MG63 (cell line): ENCODE measurements around the gene GLP2R. TPM values are rescaled to one million over a fixed set of nuclear protein-coding genes. Genes with fewer than 3 reads are reported as not detected.
"Not testable (repeated sequence)": the region's sequence is repeated elsewhere in the genome, so short reads cannot be mapped to it uniquely, and the experiment has no call there.

Source experiments
- DNase-seq: peaks from one replicate; pipeline ENCODE4 v3.0.0-alpha.2; 2020
- H3K27me3 ChIP-seq: fragments of 250-450 bp; sonication (Bioruptor Pico); 2 replicates; pipeline ENCODE4 v1.5.1; 2020; ENCODE audit warnings: mild to moderate bottlenecking, moderate library complexity
- H3K36me3 ChIP-seq: fragments of 250-450 bp; sonication (Bioruptor Pico); 2 replicates; pipeline ENCODE4 v1.5.1; 2020; ENCODE audit warnings: mild to moderate bottlenecking, moderate library complexity
- H3K4me3 ChIP-seq: fragments of 250-450 bp; sonication (Bioruptor Pico); 2 replicates; pipeline ENCODE4 v1.5.1; 2020; ENCODE audit warnings: mild to moderate bottlenecking, moderate library complexity
- H3K9me3 ChIP-seq: fragments of 250-450 bp; sonication (Bioruptor Pico); 2 replicates; pipeline ENCODE4 v1.5.1; 2020; ENCODE audit warnings: mild to moderate bottlenecking, moderate library complexity
- total RNA-seq: library from RNA; depleted of rRNA; stranded (reverse); fragments of >200 nt; shearing (Covaris generic); gene quantifications from 2 replicates; pipeline ENCODE4 v1.2.3, GENCODE V29; 2014; ENCODE audit warnings: low replicate concordance

The GLP2R gene
- total RNA-seq, 1 experiment from 2014 or later: 0.03 TPM

GRCh38 chr17:9918352-9918751 is 92.6 kb downstream of the GLP2R start:
- H3K36me3 ChIP-seq: no peaks in the 10 kb centered on the region
- H3K27me3 ChIP-seq: no peaks in the 10 kb centered on the region
- H3K9me3 ChIP-seq: no peaks in the 10 kb centered on the region
- H3K4me3 ChIP-seq: no peak overlapping the region
- no peak for DNase-seq

GRCh38 chr17:9918804-9919352 is 93.2 kb downstream of the GLP2R start:
- DNase-seq: no peak
- no peaks in the 10 kb centered on the region for H3K27me3 ChIP-seq
- no peak overlapping the region for H3K4me3 ChIP-seq
- H3K36me3 ChIP-seq: no peaks in the 10 kb centered on the region
- H3K9me3 ChIP-seq: no peaks in the 10 kb centered on the region

DNA sequence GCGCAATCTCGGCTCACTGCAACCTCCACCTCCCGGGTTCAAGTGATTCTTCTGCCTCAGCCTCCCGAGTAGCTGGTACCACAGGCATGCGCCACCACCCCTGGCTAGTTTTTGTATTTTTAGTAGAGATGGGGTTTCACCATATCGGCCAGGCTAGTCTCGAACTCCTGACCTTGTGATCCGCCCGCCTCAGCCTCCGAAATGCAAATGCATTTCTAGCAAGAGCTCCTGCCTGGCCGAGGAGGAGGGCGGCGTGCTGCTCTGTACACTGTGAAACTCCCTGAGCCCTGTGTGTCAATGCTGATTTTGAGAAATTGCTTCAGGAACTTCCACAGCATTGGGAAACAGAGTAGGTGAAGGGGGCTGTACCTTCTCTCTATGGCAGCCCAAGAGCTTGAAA is 95.5 kb downstream of the GLP2R start:
- not testable (repeated sequence) for H3K9me3 ChIP-seq, H3K4me3 ChIP-seq, H3K36me3 ChIP-seq, DNase-seq, H3K27me3 ChIP-seq

GRCh38 chr17:9922012-9922848 is 96.5 kb downstream of the GLP2R start:
- Histone ChIP-seq H3K27me3 (no peaks in the 10 kb centered on the region), H3K4me3 (no peak overlapping the region), H3K36me3 (no peaks in the 10 kb centered on the region), H3K9me3 (no peaks in the 10 kb centered on the region)
- no peak for DNase-seq

GRCh38 chr17:9924735-9925191 is 99.0 kb downstream of the GLP2R start:
- DNase-seq: no peak
- Histone ChIP-seq H3K9me3 (no peaks in the 10 kb centered on the region), H3K4me3 (no peak overlapping the region), H3K27me3 (no peaks in the 10 kb centered on the region), H3K36me3 (no peaks in the 10 kb centered on the region)

GRCh38 chr17:9925457-9925856 is 99.7 kb downstream of the GLP2R start:
- Histone ChIP-seq H3K9me3 (no peaks in the 10 kb centered on the region), H3K4me3 (no peak overlapping the region), H3K36me3 (no peaks in the 10 kb centered on the region), H3K27me3 (no peaks in the 10 kb centered on the region)
- DNase-seq: no peak

DNA sequence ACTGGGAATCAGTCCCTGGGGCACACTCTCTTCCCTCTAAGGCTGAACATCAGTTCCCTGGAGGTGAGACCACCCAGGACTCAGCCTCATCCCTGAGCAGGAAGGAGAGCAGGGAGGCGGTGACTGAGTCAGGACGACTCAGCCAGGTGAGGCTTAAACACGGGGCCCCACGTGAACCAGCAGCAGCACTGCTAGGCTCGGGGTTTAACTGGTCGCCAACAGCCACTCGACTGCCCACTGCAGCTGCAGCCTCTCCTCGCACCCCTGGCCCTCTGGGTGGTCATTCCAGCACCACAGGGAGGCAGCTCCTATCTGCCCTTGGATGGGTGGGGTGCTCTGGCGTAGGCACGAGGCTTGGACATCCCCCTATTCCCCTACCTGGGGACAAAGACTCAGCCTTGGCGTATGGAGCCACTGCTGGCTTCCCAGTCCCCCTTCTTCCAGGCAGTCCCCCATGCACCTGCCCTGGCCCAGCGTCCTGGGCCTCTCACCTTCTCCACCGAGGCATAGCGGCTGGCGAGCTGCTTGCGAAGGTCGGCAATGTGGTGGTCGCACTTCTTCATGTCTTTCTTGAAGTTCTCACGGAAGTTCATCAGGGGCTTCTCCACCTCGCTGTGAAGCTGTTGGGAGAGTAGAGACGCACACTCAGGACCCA is 100.6 kb downstream of the GLP2R start:
- no peaks in the 10 kb centered on the region for H3K36me3 ChIP-seq
- no peak for DNase-seq
- no peaks in the 10 kb centered on the region for H3K27me3 ChIP-seq
- H3K4me3 ChIP-seq: no peak overlapping the region
- H3K9me3 ChIP-seq: no peaks in the 10 kb centered on the region

DNA sequence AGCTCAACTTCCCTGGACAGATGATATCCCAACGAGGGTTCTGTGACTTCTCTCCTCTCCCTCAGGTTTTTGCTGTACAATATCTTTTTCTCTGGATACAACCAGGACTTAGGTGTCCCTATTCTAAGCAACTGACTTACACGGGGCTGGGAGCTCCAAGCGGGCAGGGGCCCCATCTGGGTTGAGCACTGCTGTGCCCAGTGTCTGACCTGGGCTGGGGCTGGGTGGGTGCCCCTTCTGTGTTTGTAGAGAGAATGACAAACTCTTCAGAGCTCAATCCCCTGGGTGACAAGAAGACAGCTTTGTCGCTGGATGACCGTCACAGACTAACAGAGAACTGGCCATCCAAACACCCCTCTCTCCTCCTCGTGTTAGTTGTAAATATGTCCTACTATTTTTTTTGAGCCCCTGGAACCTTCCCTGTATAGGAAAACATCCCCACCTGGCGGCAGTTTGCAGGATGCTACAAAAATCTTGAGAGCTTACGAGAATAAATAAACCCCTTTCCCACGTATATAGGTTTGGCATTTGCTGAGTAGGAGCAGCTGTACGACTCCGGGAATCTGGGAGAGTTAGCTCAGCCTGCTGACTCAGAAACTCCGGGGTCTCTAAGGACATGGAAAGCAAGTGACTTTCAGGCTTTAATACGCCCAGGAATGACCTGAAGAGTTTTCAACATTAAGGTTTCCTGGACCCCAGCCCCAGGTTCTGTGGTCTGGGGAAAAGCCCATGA is 103.0 kb downstream of the GLP2R start:
- Histone ChIP-seq H3K4me3 (no peak overlapping the region), H3K27me3 (no peaks in the 10 kb centered on the region)
- DNase-seq: peak; percentile 65

GRCh38 chr17:9929871-9930270 is 104.1 kb downstream of the GLP2R start:
- H3K36me3 ChIP-seq: no peaks in the 10 kb centered on the region
- H3K4me3 ChIP-seq: no peak overlapping the region
- H3K9me3 ChIP-seq: no peaks in the 10 kb centered on the region
- no peak for DNase-seq
- no peaks in the 10 kb centered on the region for H3K27me3 ChIP-seq

More for the DNA sequence above, 103.0 kb downstream of the GLP2R start:
- H3K9me3 ChIP-seq: no peaks in the 10 kb centered on the region
- H3K36me3 ChIP-seq: no peaks in the 10 kb centered on the region

- DNase-seq: no peak
- H3K4me3 ChIP-seq: no peak overlapping the region
- H3K9me3 ChIP-seq: no peaks in the 10 kb centered on the region
- no peaks in the 10 kb centered on the region for H3K36me3 ChIP-seq
- no peaks in the 10 kb centered on the region for H3K27me3 ChIP-seq
Observed at GRCh38 chr17:9931144-9931741, 105.5 kb downstream of the GLP2R start.

GRCh38 chr17:9932491-9932890 is 106.8 kb downstream of the GLP2R start:
- H3K9me3 ChIP-seq: no peaks in the 10 kb centered on the region
- H3K27me3 ChIP-seq: no peaks in the 10 kb centered on the region
- DNase-seq: no peak
- H3K36me3 ChIP-seq: no peaks in the 10 kb centered on the region
- no peak overlapping the region for H3K4me3 ChIP-seq

DNA sequence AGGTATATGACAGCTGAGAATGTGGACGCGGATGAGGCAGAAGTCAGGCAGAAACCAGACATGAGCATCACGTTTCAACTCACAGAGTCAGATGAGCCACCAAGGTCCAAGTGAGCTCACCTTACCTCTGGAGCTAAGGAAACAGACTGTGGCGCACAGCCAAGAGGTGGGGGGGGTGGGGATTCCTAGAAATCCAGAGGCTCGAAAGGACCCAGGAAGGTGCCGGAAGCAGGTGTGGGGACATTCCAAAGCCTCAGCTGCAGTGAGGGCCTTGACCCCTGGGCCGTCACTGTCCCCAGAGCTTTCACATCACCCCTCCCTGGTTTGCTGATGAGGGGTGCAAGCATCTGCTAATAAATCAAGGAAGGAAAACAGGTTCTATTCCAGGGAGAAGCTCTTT is 108.6 kb downstream of the GLP2R start:
- Histone ChIP-seq H3K36me3 (no peaks in the 10 kb centered on the region), H3K4me3 (no peak overlapping the region), H3K9me3 (0 out of 2 replicates have a peak, but pooled peaks cover 2% of the 10 kb centered on the region), H3K27me3 (no peaks in the 10 kb centered on the region)
- no peak for DNase-seq

GRCh38 chr17:9935408-9935807 is 109.7 kb downstream of the GLP2R start:
- no peaks in the 10 kb centered on the region for H3K36me3 ChIP-seq
- no peaks in the 10 kb centered on the region; the same call in 1 of the 2 replicates for H3K27me3 ChIP-seq
- 0 out of 2 replicates have a peak, but pooled peaks cover 2% of the 10 kb centered on the region for H3K9me3 ChIP-seq
- DNase-seq: no peak
- no peak overlapping the region for H3K4me3 ChIP-seq

GRCh38 chr17:9936095-9936494 is 110.4 kb downstream of the GLP2R start:
- no peaks in the 10 kb centered on the region; the same call in 1 of the 2 replicates for H3K27me3 ChIP-seq
- no peaks in the 10 kb centered on the region for H3K36me3 ChIP-seq

DNA sequence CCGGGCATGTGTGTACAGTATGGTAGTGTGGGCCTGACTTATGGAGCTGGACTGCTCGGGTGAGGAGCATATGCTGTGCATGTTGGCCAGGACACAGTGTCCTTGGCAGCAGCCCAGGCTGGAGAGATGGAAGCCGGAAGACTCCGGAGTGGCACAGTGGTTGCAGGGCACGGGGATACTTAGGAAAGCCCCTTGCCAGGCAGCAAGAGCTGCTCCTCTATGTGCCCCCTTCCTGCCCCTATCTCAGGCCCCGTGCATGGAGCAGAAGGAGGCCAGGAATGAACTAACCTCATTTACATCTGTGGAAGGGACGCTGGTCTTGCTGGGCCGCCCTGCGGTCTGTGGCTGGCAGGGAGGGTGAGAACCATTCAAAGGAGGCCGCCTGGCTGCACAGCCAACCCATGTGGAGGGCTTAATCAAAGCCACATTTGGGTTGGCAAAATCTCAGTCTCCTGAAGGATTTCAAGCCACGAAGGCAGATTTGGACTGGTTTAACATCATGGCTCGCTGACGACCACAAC is 111.6 kb downstream of the GLP2R start:
- DNase-seq: no peak
- Histone ChIP-seq H3K9me3 (0 out of 2 replicates have a peak, but pooled peaks cover 2% of the 10 kb centered on the region), H3K36me3 (no peaks in the 10 kb centered on the region)

More at GRCh38 chr17:9936095-9936494, 110.4 kb downstream of the GLP2R start:
- DNase-seq: no peak
- 0 out of 2 replicates have a peak, but pooled peaks cover 2% of the 10 kb centered on the region for H3K9me3 ChIP-seq
- no peak overlapping the region for H3K4me3 ChIP-seq

GRCh38 chr17:9937901-9938300 is 112.2 kb downstream of the GLP2R start:
- no peak overlapping the region for H3K4me3 ChIP-seq
- DNase-seq: no peak
- 0 out of 2 replicates have a peak, but pooled peaks cover 2% of the 10 kb centered on the region for H3K9me3 ChIP-seq
- no peaks in the 10 kb centered on the region for H3K36me3 ChIP-seq
- H3K27me3 ChIP-seq: no peaks in the 10 kb centered on the region; the same call in 1 of the 2 replicates

More for the DNA sequence above, 111.6 kb downstream of the GLP2R start:
- no peak overlapping the region for H3K4me3 ChIP-seq
- H3K27me3 ChIP-seq: no peaks in the 10 kb centered on the region; the same call in 1 of the 2 replicates
